IPS DF 19.7 (cell line): Measurements from ENCODE around the gene CIART.
A peak's percentile ranks its signal among the peaks of the same experiment; 100 is the strongest.
"Not testable (repeated sequence)": the region's sequence is repeated elsewhere in the genome, so short reads cannot be mapped to it uniquely, and the experiment has no call there.

ENCODE experiments used
- DNase-seq: peaks from one replicate; pipeline ENCODE4 v3.0.0-alpha.2; 2013; ENCODE audit warnings: low read depth, low spot score

The CIART gene

DNA sequence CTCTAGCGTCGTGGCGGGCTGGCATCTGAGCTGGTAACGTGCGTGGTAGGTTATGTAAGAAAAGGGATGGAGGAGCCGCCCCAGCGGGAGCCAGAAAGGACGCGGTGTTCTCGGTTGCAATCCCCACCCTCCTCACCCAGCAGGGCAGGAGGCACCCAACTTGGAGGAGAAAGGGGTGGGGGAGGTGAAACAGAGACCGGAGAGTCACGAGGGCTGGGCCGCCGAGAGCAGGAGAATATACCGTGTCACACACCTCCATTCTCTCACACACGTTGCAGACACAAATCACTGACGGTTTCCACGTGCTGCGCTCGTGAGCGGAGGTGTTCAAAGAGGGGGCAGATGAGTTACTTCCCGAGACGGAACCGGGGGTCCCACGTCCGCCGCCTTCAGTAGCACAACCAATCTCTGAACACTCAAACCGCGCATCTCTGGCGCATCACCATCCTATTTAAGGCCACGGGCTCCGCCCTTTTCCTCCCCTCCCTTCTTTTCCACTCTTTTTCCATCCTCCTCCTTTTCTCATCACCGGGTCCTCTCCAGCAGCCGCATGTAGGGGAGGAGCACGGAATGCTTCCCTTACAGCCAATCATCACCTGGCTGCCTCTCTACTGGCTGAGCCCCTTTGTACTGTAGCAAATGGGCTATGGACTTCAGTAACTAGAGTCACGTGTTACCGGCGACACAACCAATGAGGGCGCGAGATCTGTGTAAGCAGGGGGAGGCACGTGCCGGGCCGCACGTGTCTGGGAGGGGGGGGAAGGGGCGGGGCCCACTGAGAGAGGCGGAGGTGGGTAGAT is at the start of gene CIART:
TSS of gene CIART (plus strand) at position 797 of the 800 bp plus-strand sequence. CDS start 714 bp downstream, outside the sequence.
- DNase-seq: peak; percentile 99

DNA sequence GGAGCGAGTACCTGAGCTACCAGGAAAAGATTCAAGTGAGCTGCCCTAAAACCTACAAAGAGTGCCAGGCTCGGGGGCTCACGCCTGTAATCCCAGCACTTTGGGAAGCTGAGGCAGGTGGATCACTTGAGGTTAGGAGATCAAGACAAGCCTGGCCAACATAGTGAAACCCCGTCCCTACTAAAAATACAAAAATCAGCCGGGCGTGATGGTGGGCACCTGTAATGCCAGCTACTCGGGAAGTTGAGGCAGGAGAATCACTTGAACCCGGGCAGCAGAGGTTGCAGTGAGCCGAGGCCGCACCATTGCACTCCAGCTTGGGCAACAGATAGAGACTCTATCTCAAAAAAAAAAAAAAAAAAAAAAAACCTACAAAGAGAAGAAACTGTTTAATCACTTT is 49.4 kb upstream of the CIART start:
- DNase-seq: not testable (repeated sequence)

DNA sequence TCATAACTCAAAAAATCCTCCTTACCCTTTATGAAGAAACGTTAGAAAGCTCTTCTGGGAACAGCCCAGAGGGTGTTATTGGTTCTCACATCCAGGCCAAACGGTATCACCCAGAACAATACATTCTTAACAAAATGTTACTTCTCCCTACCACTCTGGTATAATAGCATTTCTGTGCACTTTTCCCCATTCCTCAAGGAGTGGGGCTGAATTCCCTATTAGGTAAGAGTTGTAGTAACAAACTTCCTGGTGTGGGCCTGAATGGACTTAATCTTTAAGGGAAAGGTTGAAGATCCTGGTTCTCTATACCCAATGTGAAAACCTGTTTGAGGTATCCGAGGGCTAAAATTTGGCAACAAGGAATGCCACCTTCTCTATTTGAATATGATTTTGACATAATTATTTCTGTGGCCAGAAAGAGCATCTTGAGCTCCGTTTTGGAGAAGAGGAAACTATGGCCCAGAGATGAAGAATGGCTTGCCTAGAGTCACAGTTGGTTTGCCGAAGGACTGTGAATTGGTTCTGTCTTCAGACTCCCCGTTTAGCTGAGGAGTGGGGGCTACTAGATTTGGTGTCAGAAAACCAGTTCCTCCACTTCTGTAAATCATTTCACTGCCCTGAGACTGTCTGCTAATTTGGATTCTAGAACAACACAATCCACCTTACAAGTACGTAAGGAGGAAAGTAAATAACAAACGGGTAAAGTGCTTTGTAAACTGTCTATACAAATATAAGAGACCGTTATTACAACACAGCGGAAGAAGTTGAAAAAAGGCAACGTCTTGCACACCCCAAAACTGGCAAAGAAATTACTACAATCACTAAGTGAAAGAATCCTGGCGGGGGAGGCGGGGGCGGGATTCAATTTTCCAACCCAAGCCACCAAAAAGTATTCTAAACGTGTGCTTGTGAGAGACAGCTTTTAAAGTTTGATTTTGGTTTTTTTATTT is 48.7 kb upstream of the CIART start:
- no peak for DNase-seq

- no peak for DNase-seq
These were observed 48.1 kb upstream of the CIART start for GRCh38 chr1:150234309-150234565.

DNA sequence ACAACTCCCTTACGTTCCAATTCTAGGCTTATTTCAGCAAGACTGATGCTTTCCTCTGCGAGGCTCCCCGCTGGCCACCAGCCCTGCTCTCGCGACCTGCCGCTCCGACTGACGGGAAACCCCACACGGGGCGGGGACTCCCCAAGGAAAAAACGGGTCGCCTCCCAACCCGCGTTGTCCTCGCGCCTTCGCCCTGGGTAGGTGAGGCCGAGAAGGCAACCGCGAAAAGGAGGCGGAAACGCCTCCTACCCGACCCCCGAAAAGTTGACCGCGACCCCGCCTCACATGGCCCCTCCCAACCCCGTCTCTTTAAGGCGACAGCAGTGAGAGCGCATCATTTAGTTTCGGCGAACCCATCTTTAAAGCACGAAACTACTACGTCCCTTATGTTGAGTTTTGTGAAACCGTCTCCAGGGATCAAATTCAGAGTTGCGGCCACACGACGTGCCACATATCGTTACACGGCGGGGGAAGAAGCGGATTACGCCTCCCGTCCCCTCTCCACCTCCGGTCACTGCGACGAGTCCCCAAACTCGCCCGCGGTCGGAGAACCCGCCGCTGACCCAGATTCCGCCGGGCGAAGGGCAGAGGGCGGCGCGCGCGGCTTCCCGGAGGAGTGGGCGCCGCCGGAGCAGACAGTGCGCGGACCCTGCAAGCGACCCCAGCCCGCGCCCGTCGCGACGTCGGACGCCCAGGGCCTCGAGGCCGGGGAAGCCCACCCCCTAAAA is 47.6 kb upstream of the CIART start:
- DNase-seq: no peak

- DNase-seq: no peak
These were observed 47.0 kb upstream of the CIART start for GRCh38 chr1:150235294-150235851.

- peak; percentile 100 for DNase-seq
These were observed 46.3 kb upstream of the CIART start, which contains the start of gene ANP32E for GRCh38 chr1:150235852-150236613. ANP32E (minus strand) TSS chr1:150236112; CDS start chr1:150235786, 326 bp downstream.

GRCh38 chr1:150236614-150237100 is 45.7 kb upstream of the CIART start:
- DNase-seq: no peak

- not testable (repeated sequence) for DNase-seq
These were observed 45.2 kb upstream of the CIART start for GRCh38 chr1:150237176-150237575.

DNA sequence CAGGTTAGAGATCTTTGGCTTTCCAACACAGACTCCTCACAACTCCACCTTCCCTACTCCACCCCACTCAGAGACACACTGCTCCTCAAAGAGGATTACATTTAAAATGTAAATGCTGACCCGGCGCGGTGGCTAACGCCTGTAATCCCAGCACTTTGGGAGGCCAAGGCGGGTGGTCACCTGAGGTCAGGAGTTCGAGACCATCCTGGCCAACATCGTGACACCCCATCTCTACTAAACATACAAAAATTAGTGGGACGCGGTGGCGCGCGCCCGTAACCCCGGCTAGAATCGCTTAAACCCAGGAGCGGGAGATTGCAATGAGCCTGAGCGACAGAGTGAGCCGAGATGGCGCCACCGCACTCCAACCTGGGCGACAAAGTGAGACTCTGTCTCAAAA is 44.6 kb upstream of the CIART start:
- no peak for DNase-seq

GRCh38 chr1:150243003-150243402 is 39.4 kb upstream of the CIART start:
- DNase-seq: no peak

GRCh38 chr1:150249936-150250335 is 32.4 kb upstream of the CIART start:
- no peak for DNase-seq

DNA sequence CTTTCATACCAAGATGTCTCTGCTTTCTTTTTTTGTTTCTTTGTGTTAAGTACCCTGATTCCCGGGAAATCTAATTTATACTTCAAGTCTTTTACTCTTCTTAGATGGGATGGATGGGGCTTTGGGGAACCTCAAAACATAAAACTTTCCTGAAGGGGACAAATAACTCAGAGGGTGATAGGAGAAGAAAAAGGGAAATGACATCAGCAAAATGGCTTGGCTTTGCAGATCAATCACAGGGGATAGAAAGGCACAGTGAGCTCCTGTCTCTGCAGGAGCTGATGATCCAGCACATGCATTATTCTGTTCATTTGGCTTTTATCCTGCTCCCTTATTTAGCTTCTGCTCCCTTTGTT is 26.2 kb upstream of the CIART start:
- no peak for DNase-seq

DNA sequence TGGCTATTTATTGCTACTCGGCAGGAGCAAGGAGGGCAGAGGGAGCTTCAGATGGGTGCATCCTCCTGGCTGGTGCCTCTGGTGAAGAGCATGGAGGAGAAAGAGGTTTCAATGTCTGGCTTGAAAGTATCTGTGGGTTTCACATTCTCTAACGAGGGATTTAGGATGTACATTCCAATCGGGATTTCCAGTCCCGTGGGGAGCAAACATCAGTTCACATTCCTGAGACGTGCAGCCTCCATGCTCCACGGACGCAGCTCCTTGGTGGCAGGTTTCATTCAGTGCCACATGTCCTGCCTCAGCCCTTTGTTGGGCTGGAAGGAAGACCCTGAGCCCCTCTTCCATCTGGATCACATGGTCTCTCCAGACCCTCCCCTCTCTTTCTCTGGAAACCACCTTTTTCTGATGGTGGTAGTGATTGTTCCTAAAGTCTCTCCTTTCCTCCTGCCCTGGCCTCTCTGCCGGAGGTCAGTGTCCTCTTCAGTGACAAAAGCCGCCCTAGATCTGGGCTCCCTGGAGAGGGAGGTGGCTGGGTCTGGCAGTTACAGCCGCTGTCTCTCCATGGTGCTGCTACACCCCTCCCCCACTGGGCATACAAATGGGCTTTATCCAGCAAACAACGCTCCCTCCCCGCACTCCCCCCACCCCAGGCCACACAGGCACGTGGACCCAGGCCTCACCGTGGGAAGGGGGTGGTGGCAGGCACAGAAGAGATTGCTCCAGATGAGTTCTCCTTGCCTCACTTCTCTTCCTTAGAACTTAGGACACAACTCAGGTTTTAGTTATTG is 25.6 kb upstream of the CIART start:
- no peak for DNase-seq

DNA sequence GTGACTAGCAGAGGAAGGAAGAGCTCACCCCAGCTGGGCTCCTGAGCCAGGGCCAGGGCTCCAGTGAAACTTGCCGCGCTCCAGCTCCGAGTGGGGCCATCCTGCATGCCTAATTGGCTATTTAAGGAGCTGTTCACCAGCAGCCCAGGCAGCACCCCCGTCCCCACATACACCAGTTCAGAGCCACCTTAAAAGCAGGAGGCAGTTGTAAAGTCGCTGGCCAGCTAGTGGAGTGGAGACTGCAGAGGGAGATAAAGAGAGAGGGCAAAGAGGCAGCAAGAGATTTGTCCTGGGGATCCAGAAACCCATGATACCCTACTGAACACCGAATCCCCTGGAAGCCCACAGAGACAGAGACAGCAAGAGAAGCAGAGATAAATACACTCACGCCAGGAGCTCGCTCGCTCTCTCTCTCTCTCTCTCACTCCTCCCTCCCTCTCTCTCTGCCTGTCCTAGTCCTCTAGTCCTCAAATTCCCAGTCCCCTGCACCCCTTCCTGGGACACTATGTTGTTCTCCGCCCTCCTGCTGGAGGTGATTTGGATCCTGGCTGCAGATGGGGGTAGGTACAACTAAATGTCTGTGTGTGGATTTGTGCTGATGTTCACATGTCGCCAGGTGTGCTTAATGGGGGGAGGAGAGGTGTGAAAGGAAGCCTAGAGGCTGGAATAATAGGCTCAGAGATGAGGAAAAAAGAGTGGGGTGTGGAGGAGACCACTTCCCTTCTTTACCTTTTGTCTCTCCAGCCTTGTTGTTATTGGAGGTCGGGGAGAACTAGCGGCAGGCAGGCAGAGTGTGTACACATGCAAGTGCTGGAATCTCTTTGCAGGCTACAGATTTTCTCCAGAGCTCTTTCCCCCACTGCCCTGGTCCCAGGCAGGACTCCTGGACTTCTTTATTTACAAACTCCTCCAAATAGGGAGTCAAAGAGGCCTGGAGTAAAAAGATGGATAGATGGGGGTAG is 24.4 kb upstream of the CIART start, which contains the start of gene CA14:
TSS of gene CA14 (plus strand) at position 151 of the 962 bp plus-strand sequence. CDS start at position 506, 355 bp downstream.
- no peak for DNase-seq

GRCh38 chr1:150259217-150259616 is 23.1 kb upstream of the CIART start:
- DNase-seq: no peak

GRCh38 chr1:150259758-150260669 is 22.3 kb upstream of the CIART start:
- DNase-seq: no peak

GRCh38 chr1:150261367-150261766 is 21.0 kb upstream of the CIART start:
- no peak for DNase-seq
